Panc1 (cell line): ENCODE data around the gene SASS6.

Source experiments
- CTCF ChIP-seq: fragments of 450-650 bp; IDR thresholded peaks from 2 replicates; pipeline ENCODE4 v1.5.1; 2017; ENCODE audit warnings: mild to moderate bottlenecking
- REST ChIP-seq, 2 experiments: IDR thresholded peaks; 2 replicates each; pipeline ENCODE4 v1.6.1; 2011 to 2012; ENCODE audit warnings: low read depth in 2 of 2, control low read depth in 1 of 2, low read length in 1 of 2, mild to moderate bottlenecking in 1 of 2, moderate library complexity in 1 of 2; ENCODE audit not compliant: insufficient read depth in 1 of 2

- no peak for TF ChIP-seq CTCF
- no peak for TF ChIP-seq REST (IDR thresholded peaks at IDR 0.05; ENCODE audit: insufficient read depth in 1 of 2, low read depth in 2 of 2, low read length in 1 of 2)
Observed at GRCh38 chr1:100076319-100076718, 56.4 kb downstream of the SASS6 start.
